NCI-H510A treated with DMSO at 0.1 percent for 48 hours (cell line): Measurements from ENCODE around the gene HSD17B3.
"Not testable (repeated sequence)": the region's sequence is repeated elsewhere in the genome, so short reads cannot be mapped to it uniquely, and the experiment has no call there.

Source experiments
- DNase-seq: peaks from one replicate; lab custom pipeline; 2025; lab: John Stamatoyannopoulos, UW

Gene HSD17B3

DNA sequence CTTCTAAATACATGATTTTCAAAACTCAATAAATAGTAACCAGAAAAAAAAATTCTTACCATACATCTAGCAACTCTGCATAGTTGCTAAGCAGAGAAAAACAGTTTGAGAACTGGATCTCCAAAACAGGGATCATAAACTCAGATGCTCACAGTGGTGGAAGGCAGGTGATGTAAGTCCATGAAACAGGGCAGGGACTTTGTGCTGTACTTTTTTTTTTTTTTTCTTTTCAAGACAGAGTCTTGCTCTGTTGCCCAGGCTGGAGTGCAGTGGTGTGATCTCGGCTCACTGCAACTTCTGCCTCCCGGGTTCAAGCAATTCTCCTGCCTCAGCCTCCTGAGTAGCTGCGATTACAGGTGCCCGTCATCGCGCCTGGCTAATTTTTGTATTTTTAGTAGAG is 5.0 kb upstream of the HSD17B3 start:
- not testable (repeated sequence) for DNase-seq

- DNase-seq, result no peak
These were observed 3.2 kb upstream of the HSD17B3 start for GRCh38 chr9:96305171-96305570.

GRCh38 chr9:96304230-96304629 is 2.3 kb upstream of the HSD17B3 start:
- DNase-seq, result no peak

DNA sequence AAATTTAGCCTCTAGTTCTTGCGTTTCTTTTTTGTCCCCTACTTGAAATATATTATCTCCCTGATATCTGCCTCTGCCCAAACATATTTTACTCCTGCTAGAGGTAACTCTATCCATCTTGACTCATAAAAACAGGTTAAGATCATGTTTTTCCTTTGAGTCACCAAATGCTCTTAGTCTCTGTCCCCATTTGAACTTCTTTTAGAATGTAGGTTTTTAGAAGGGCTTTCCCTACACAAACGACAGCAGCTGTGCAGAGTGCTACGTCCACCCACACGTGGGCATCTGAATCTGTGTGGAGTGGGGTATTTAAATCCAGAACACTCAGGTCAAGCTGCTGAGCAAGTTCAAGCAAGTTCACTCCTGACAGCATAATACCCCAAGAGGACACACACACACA is 2.2 kb downstream of the HSD17B3 start:
- DNase-seq, result no peak

- no peak for DNase-seq
These were observed 7.8 kb downstream of the HSD17B3 start for GRCh38 chr9:96294159-96294545.

- no peak for DNase-seq
These were observed 8.3 kb downstream of the HSD17B3 start for GRCh38 chr9:96293498-96294158.

- no peak for DNase-seq
These were observed 12.6 kb downstream of the HSD17B3 start for GRCh38 chr9:96289392-96289791.

GRCh38 chr9:96281641-96282040 is 20.3 kb downstream of the HSD17B3 start:
- DNase-seq, result no peak

DNA sequence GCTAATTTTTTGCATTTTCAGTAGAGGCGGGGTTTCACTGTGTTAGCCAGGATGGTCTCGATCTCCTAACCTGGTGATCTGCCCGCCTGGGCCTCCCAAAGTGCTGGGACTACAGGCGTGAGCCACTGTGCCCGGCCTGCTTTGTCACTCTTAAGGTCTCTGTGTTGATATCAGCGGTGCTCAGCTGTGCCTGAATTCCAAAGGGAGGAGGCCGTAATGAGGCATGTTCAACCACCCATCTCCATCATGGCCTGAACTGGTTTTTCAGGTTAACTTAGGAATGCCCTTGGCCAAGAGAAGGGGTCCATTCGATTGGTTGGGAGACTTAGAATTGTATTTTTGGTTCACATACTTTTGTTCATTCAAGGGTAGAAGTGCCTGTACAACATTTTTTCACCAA is 22.0 kb downstream of the HSD17B3 start:
- DNase-seq, result peak; percentile 12

GRCh38 chr9:96274939-96275338 is 27.0 kb downstream of the HSD17B3 start:
- DNase-seq, result no peak

DNA sequence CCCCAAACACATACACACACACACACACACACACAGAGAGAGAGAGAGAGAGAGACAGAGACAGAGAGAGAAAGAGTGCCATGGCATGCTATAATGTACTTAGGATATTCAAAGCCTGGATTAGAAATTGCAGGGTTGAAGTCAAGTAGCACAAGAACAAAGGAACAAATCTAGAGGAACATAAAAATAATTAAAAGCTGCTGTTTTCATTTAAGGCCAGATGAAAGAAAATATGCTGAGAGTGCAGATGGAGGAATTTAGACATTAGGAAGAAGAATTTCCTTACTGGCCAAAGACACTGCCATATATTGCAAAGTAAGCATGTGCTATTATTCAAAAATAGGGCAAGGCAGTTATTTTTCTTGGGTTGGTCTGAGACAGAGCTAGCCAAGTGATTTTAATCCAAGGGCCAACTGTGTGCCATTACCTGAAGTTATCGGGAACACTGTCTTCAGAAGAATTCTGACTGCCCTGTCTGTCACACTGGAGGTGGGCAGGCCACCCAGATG is 31.7 kb downstream of the HSD17B3 start:
- no peak for DNase-seq

GRCh38 chr9:96258967-96259366 is 43.0 kb downstream of the HSD17B3 start:
- DNase-seq, result peak; percentile 54

GRCh38 chr9:96256800-96257199 is 45.2 kb downstream of the HSD17B3 start:
- DNase-seq, result peak; percentile 11

DNA sequence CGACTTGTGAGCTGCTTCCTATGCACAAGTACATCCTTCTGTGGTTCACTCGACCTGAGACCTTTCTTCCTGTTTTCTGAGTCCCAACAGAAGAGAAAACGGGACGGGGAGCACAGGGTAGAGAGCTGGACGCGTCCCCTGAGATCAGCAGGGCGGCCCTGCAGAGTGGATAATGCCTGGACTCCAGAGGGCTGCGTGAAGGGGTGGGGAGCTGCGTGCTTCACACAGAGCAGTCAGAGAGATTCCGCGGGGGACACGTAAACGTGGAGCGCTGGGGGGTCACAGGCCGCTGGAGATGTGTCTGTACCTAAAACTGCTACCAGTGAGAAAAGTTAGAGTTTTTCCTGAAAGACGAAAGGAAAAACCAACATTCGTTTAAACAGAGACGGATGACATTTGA is 46.3 kb downstream of the HSD17B3 start:
- no peak for DNase-seq

- no peak for DNase-seq
These were observed 48.8 kb downstream of the HSD17B3 start for GRCh38 chr9:96253059-96253696.

GRCh38 chr9:96251451-96251850 is 50.5 kb downstream of the HSD17B3 start:
- DNase-seq, result no peak

- DNase-seq, result no peak
These were observed 52.2 kb downstream of the HSD17B3 start for GRCh38 chr9:96249746-96250145.

DNA sequence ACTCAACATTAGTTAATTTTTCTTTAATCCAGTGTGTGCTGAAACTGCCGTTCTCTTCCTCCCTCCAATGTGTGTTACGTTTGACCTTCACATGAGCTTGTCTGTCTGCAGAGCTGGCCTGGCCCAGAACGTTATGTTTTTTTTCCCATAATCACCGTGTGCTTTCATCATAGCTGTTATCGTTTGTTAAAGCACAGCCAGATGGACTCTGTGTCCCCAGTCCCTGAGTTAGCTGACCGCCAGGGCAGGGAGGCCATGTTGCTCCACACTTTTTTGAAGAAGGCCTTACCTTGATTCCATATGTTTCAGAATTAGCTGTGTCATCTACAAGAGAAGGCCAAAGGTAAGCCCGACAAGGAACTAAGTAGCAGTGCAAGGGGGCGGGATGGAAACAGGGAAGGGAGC is 55.7 kb downstream of the HSD17B3 start:
- no peak for DNase-seq

DNA sequence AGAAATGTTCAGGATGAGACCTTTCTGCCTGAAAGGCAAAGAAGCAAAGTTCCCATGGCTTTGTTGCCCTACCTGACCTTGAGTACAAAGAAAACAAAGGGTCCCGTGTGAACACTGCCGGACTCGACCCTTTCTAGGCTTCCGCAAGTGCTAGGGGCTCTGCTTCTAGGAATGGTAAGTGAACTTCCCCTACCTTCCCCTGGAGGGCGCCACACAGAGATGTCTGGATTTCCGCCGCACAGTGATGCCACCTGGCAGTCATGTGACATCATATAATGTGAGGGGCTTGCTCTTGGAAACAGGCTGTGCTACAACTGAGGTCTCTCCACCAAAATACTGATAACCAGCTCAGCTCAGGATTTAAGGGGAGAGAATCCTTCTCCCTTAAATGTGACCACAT is 56.6 kb downstream of the HSD17B3 start:
- no peak for DNase-seq

- DNase-seq, result no peak
These were observed 58.2 kb downstream of the HSD17B3 start for GRCh38 chr9:96243778-96244177.

GRCh38 chr9:96242811-96243210 is 59.2 kb downstream of the HSD17B3 start:
- no peak for DNase-seq

- DNase-seq, result no peak
These were observed 60.6 kb downstream of the HSD17B3 start for GRCh38 chr9:96241391-96241809.

GRCh38 chr9:96236854-96237550 is 65.0 kb downstream of the HSD17B3 start:
- no peak for DNase-seq
